Peyer's patch (tissue), 4 donors: ENCODE data around the gene KRTAP20-1.

ENCODE experiments used
- POLR2A ChIP-seq, 2 donors: fragments of 450-650 bp; IDR thresholded peaks; one replicate each; pipeline ENCODE4 v1.5.1; 2017; ENCODE audit warnings: antibody characterized with exemption in 2 of 2, mild to moderate bottlenecking in 2 of 2, moderate library complexity in 2 of 2
- TF ChIP-seq, protein P1 (sequence below), 6 experiments: fragments of 450-650 bp in 4 of 6; fragments of 200-600 bp in 2 of 6; sonication (generic) in 1 of 6; IDR thresholded peaks; one replicate each; pipeline ENCODE4 v1.5.1; 2017 to 2019; ENCODE audit warnings: antibody characterized with exemption in 6 of 6, mild to moderate bottlenecking in 3 of 6, moderate library complexity in 1 of 6

DNA sequence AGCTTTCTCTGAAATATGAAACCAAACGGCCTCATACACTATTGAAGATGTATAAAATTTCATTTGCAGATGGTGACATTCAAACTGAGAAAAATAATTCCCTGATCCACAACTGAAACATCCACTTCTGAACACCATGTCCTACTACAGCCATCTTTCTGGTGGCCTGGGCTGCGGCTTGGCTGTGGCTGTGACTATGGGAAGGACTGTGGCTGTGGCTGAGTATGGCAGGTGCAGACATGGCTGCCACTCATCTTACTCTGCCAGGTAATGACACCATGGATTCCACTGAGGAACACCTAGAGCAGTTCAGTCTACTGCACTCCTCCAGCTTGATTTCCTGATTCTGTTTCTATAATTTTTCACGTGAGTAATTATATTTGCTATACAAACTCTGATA is 4.3 kb downstream of the KRTAP20-1 start, which contains the start of gene KRTAP20-4:
- TF ChIP-seq, protein P1, sequence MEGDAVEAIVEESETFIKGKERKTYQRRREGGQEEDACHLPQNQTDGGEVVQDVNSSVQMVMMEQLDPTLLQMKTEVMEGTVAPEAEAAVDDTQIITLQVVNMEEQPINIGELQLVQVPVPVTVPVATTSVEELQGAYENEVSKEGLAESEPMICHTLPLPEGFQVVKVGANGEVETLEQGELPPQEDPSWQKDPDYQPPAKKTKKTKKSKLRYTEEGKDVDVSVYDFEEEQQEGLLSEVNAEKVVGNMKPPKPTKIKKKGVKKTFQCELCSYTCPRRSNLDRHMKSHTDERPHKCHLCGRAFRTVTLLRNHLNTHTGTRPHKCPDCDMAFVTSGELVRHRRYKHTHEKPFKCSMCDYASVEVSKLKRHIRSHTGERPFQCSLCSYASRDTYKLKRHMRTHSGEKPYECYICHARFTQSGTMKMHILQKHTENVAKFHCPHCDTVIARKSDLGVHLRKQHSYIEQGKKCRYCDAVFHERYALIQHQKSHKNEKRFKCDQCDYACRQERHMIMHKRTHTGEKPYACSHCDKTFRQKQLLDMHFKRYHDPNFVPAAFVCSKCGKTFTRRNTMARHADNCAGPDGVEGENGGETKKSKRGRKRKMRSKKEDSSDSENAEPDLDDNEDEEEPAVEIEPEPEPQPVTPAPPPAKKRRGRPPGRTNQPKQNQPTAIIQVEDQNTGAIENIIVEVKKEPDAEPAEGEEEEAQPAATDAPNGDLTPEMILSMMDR (IDR thresholded peaks at IDR 0.05) = no peak
- no peak for TF ChIP-seq POLR2A (IDR thresholded peaks at IDR 0.05)
